HuH-7.5 (cell line): ENCODE data around the gene GPC2.

Source experiments
- DNase-seq: peaks from one replicate; pipeline ENCODE4 v3.0.0; 2011; ENCODE audit warnings: low spot score

GPC2 gene

GRCh38 chr7:100120733-100121036 lies 56.5 kb downstream of the GPC2 start:
- DNase-seq = no peak

GRCh38 chr7:100119970-100120732 lies 57.0 kb downstream of the GPC2 start:
- DNase-seq = peak; percentile 71
